ENCODE results near the gene AFAP1. TPM values are rescaled to one million over a fixed set of nuclear protein-coding genes. Genes with fewer than 3 reads are reported as not detected.

AFAP1 gene
- total RNA-seq, 1 donor from 2014 or later: 27.8 TPM

DNA sequence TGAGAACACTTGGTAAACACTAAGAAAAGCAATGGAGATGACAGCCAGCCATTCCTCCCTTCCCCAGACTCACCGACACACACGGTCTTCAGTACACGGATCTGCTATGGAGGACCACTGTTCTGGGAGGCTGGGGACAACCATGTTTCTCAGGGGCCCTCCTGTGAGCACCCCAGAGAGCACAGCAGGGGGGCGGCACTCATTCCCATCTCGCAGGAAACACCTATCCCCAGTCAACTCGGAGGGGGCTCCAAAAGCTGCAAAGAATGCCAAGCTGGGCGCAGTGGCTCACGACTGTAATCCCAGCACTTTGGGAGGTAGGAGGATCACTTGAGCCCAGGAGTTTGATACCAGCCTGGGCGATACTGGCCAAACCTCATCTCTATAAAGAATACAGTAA, 172.1 kb downstream of the AFAP1 start:
- no peak overlapping the region for H3K27ac Mint-ChIP-seq (ENCODE audit: unreplicated experiment)
- no peaks in the 10 kb centered on the region for H3K9me3 Mint-ChIP-seq (ENCODE audit: unreplicated experiment)
- TF ChIP-seq, protein P1, sequence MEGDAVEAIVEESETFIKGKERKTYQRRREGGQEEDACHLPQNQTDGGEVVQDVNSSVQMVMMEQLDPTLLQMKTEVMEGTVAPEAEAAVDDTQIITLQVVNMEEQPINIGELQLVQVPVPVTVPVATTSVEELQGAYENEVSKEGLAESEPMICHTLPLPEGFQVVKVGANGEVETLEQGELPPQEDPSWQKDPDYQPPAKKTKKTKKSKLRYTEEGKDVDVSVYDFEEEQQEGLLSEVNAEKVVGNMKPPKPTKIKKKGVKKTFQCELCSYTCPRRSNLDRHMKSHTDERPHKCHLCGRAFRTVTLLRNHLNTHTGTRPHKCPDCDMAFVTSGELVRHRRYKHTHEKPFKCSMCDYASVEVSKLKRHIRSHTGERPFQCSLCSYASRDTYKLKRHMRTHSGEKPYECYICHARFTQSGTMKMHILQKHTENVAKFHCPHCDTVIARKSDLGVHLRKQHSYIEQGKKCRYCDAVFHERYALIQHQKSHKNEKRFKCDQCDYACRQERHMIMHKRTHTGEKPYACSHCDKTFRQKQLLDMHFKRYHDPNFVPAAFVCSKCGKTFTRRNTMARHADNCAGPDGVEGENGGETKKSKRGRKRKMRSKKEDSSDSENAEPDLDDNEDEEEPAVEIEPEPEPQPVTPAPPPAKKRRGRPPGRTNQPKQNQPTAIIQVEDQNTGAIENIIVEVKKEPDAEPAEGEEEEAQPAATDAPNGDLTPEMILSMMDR (IDR thresholded peaks at IDR 0.05; ENCODE audit: unreplicated experiment): no peak
- peaks cover 35% of the 10 kb centered on the region for H3K36me3 Mint-ChIP-seq (ENCODE audit: low read depth, unreplicated experiment)
- H3K4me1 Mint-ChIP-seq (ENCODE audit: unreplicated experiment): no peaks in the 10 kb centered on the region
- DNase-seq (ENCODE audit: low spot score): no peak
- H3K27me3 Mint-ChIP-seq (ENCODE audit: unreplicated experiment): peaks cover 8% of the 10 kb centered on the region
- H3K4me3 Mint-ChIP-seq (ENCODE audit: unreplicated experiment): no peak overlapping the region

DNA sequence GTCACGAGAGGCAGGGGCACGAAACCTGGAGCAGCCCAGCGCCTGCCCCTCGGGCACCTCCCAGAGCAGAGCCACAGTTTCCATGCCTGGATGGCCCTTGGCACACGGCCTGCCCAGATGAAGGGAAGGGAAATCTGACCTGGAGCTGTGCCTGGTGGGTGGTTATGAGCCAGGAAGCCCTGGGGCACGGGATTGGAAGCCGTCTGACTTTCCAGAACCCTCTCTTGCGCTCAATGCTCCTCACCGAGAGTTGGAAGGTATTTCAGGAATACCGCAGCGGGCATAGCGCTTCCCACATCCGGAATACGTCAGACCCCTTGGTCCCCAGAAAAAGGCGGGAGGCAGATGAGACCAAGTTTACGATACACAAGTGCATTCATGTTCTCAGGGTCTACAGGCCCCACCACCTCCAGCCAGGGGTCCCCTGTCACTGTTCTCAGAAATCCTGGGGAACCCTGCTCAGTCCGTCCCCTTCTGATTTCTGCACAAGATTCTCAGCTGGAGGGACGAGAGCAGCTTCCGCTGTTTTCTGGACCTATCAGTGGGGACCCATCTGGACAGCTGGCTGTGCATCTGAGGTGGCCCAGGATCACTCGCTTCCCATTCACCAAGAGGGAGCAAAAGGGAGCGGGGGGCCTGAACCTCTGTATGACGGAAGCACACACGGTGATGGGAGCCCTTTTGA, 172.9 kb downstream of the AFAP1 start:
- no peak for DNase-seq (ENCODE audit: low spot score)
- Mint-ChIP-seq H3K4me3 (ENCODE audit: unreplicated experiment) (no peak overlapping the region), H3K9me3 (ENCODE audit: unreplicated experiment) (no peaks in the 10 kb centered on the region), H3K27ac (ENCODE audit: unreplicated experiment) (no peak overlapping the region), H3K27me3 (ENCODE audit: unreplicated experiment) (peaks cover 5% of the 10 kb centered on the region), H3K4me1 (ENCODE audit: unreplicated experiment) (no peaks in the 10 kb centered on the region), H3K36me3 (ENCODE audit: low read depth, unreplicated experiment) (peaks cover 29% of the 10 kb centered on the region)
- TF ChIP-seq, protein P1 (IDR thresholded peaks at IDR 0.05; ENCODE audit: unreplicated experiment): no peak

DNA sequence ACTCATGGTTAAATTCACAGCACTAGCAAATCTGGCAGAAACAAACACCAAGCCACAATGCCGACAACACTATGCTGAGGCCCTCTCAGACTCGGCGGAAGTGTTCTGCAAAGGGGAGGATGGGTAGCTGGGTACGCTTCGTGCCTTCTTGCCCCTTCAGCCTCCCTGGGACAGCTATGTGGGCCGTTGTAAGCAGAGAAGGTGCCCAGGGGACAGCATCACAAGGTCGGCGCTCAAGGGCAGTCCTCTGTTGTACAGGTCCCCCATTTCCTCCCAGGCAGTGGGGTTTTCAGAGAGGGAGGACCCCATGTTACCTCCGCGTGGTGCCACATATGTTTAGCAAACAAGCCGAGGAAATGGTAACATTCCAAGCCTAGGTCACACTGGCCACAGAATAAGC, 173.6 kb downstream of the AFAP1 start:
- no peak overlapping the region for H3K27ac Mint-ChIP-seq (ENCODE audit: unreplicated experiment)

DNA sequence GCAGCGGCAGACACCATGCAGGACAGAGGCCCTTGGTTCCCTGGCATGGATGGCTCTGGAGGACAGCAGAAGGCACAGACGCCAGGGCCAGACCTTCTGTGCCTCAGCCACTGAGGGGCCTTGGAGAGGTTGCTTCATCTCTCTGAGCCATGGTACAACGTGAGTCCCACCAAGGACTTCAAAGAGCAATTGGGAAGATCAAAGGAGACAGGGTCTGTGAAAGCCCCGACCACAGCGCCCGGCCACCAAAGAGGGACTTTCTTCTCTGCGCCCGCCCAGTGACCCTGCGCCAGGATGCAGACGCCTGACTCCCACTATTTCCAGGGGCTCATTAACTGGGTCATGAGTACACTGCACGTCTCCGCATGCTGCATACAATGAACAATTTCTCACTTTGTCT, 174.0 kb downstream of the AFAP1 start:
- H3K4me3 Mint-ChIP-seq (ENCODE audit: unreplicated experiment): no peak overlapping the region
- peaks cover 19% of the 10 kb centered on the region for H3K36me3 Mint-ChIP-seq (ENCODE audit: low read depth, unreplicated experiment)
- H3K4me1 Mint-ChIP-seq (ENCODE audit: unreplicated experiment): no peaks in the 10 kb centered on the region
- TF ChIP-seq, protein P1 (IDR thresholded peaks at IDR 0.05; ENCODE audit: unreplicated experiment): no peak
- no peaks in the 10 kb centered on the region for H3K9me3 Mint-ChIP-seq (ENCODE audit: unreplicated experiment)
- H3K27me3 Mint-ChIP-seq (ENCODE audit: unreplicated experiment): peaks cover 5% of the 10 kb centered on the region
- H3K27ac Mint-ChIP-seq (ENCODE audit: unreplicated experiment): no peak overlapping the region
- no peak for DNase-seq (ENCODE audit: low spot score)

More for the DNA sequence above, 173.6 kb downstream of the AFAP1 start:
- no peak overlapping the region for H3K4me3 Mint-ChIP-seq (ENCODE audit: unreplicated experiment)
- no peaks in the 10 kb centered on the region for H3K4me1 Mint-ChIP-seq (ENCODE audit: unreplicated experiment)
- no peak for DNase-seq (ENCODE audit: low spot score)
- peaks cover 22% of the 10 kb centered on the region for H3K36me3 Mint-ChIP-seq (ENCODE audit: low read depth, unreplicated experiment)
- no peaks in the 10 kb centered on the region for H3K9me3 Mint-ChIP-seq (ENCODE audit: unreplicated experiment)
- peaks cover 5% of the 10 kb centered on the region for H3K27me3 Mint-ChIP-seq (ENCODE audit: unreplicated experiment)
- TF ChIP-seq, protein P1 (IDR thresholded peaks at IDR 0.05; ENCODE audit: unreplicated experiment): no peak

- DNase-seq (ENCODE audit: low spot score): no peak
- Mint-ChIP-seq H3K27me3 (ENCODE audit: unreplicated experiment) (peaks cover 3% of the 10 kb centered on the region), H3K4me1 (ENCODE audit: unreplicated experiment) (no peaks in the 10 kb centered on the region), H3K36me3 (ENCODE audit: low read depth, unreplicated experiment) (peaks cover 9% of the 10 kb centered on the region), H3K9me3 (ENCODE audit: unreplicated experiment) (no peaks in the 10 kb centered on the region), H3K4me3 (ENCODE audit: unreplicated experiment) (no peak overlapping the region), H3K27ac (ENCODE audit: unreplicated experiment) (no peak overlapping the region)
- TF ChIP-seq, protein P1 (IDR thresholded peaks at IDR 0.05; ENCODE audit: unreplicated experiment): no peak
Measured at GRCh38 chr4:7764466-7764865, 175.2 kb downstream of the AFAP1 start.

Measured in endothelial cell (in vitro differentiated cells).